ENCODE measurements around the gene ASTN2.

- TF ChIP-seq RAD21 (IDR thresholded peaks at IDR 0.05), result no peak
- TF ChIP-seq, protein P1, sequence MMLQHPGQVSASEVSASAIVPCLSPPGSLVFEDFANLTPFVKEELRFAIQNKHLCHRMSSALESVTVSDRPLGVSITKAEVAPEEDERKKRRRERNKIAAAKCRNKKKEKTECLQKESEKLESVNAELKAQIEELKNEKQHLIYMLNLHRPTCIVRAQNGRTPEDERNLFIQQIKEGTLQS (IDR thresholded peaks at IDR 0.05), result no peak
- TF ChIP-seq, protein P2, sequence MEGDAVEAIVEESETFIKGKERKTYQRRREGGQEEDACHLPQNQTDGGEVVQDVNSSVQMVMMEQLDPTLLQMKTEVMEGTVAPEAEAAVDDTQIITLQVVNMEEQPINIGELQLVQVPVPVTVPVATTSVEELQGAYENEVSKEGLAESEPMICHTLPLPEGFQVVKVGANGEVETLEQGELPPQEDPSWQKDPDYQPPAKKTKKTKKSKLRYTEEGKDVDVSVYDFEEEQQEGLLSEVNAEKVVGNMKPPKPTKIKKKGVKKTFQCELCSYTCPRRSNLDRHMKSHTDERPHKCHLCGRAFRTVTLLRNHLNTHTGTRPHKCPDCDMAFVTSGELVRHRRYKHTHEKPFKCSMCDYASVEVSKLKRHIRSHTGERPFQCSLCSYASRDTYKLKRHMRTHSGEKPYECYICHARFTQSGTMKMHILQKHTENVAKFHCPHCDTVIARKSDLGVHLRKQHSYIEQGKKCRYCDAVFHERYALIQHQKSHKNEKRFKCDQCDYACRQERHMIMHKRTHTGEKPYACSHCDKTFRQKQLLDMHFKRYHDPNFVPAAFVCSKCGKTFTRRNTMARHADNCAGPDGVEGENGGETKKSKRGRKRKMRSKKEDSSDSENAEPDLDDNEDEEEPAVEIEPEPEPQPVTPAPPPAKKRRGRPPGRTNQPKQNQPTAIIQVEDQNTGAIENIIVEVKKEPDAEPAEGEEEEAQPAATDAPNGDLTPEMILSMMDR (IDR thresholded peaks at IDR 0.05; ENCODE audit: low read depth, low read length, missing input control), result no peak
- TF ChIP-seq RXRA (IDR thresholded peaks at IDR 0.05), result no peak
- TF ChIP-seq SP1 (IDR thresholded peaks at IDR 0.05), result no peak
- no peak for TF ChIP-seq EGR1 (IDR thresholded peaks at IDR 0.05; ENCODE audit: low read depth in 2 of 2)
- no peak for TF ChIP-seq YY1 (IDR thresholded peaks at IDR 0.05)
- TF ChIP-seq, protein P3, sequence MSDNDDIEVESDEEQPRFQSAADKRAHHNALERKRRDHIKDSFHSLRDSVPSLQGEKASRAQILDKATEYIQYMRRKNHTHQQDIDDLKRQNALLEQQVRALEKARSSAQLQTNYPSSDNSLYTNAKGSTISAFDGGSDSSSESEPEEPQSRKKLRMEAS (IDR thresholded peaks at IDR 0.05), result no peak
- TF ChIP-seq HNF4A (conservative IDR thresholded peaks at IDR 0.05), result no peak
These were observed 39.9 kb upstream of the ASTN2 start for GRCh38 chr9:117454711-117455110.

Measured in liver (tissue), 3 donors.